HEK293 (cell line): ENCODE results near the gene HEATR5A.

Source experiments
- CTCF ChIA-PET: fragments of 350-600 bp; formaldehyde crosslinking; extraction: SDS; loops from one replicate; lab custom pipeline; 2021; ENCODE audit warnings: antibody characterized with exemption; lab: Yijun Ruan, JAX
- POLR2A ChIA-PET: fragments of 300-600 bp; formaldehyde crosslinking; extraction: SDS; loops from one replicate; lab custom pipeline; 2020; ENCODE audit warnings: antibody characterized with exemption, inconsistent platforms; lab: Yijun Ruan, JAX
- H3K27ac ChIP-seq: fragments of 200-500 bp; sonication (Bioruptor generic); 2 replicates; pipeline ENCODE4 v1.5.1; 2014; ENCODE audit warnings: low read depth, low read length, control low read depth, inconsistent platforms; ENCODE audit errors: extremely low read depth
- H3K36me3 ChIP-seq, 2 experiments: fragments of 200-500 bp in 1 of 2; sonication (Bioruptor generic) in 1 of 2; 1 replicate in 1 of 2; 2 replicates in 1 of 2; pipeline ENCODE4 v1.5.1; 2014 to 2017; ENCODE audit warnings: inconsistent platforms in 2 of 2, low read length in 2 of 2; ENCODE audit not compliant: control insufficient read depth in 2 of 2, insufficient read depth in 1 of 2
- H3K4me1 ChIP-seq: fragments of 200-500 bp; sonication (Bioruptor generic); 2 replicates; pipeline ENCODE4 v1.5.1; 2014; ENCODE audit warnings: mild to moderate bottlenecking, low read length, inconsistent platforms; ENCODE audit not compliant: control insufficient read depth, insufficient read depth
- H3K4me3 ChIP-seq: 2 replicates; pipeline ENCODE4 v1.5.1; 2011; ENCODE audit warnings: low read depth, mild to moderate bottlenecking, control low read depth, low read length, moderate library complexity
- H3K9me3 ChIP-seq: fragments of 200-500 bp; sonication (Bioruptor generic); 2 replicates; pipeline ENCODE4 v1.5.1; 2014; ENCODE audit warnings: low read depth, low read length, inconsistent platforms; ENCODE audit not compliant: control insufficient read depth, insufficient read depth
- KLF7 ChIP-seq: fragments of 450-650 bp; formaldehyde crosslinking; IDR thresholded peaks from 2 replicates; pipeline ENCODE4 v1.5.1; 2016; ENCODE audit warnings: missing biosample characterization, missing genetic modification characterization, borderline replicate concordance
- KLF8 ChIP-seq: fragments of 450-650 bp; formaldehyde crosslinking; IDR thresholded peaks from 2 replicates; pipeline ENCODE4 v1.5.1; 2016; ENCODE audit warnings: missing biosample characterization, missing genetic modification characterization
- KLF9 ChIP-seq: fragments of 450-650 bp; formaldehyde crosslinking; IDR thresholded peaks from 2 replicates; pipeline ENCODE4 v1.5.1; 2016; ENCODE audit warnings: missing biosample characterization, missing genetic modification characterization, low read depth
- MEIS1 ChIP-seq: sonication (generic); formaldehyde crosslinking; IDR thresholded peaks from 2 replicates; pipeline ENCODE4 v1.8.1; 2022; ENCODE audit warnings: missing genetic modification reagents, mild to moderate bottlenecking, borderline replicate concordance
- PATZ1 ChIP-seq: fragments of 450-650 bp; formaldehyde crosslinking; IDR thresholded peaks from 2 replicates; pipeline ENCODE4 v1.5.1; 2016; ENCODE audit warnings: missing biosample characterization, missing genetic modification characterization
- PRDM6 ChIP-seq: fragments of 450-650 bp; formaldehyde crosslinking; IDR thresholded peaks from 2 replicates; pipeline ENCODE4 v1.5.1; 2017; ENCODE audit warnings: missing biosample characterization, missing genetic modification characterization
- TCF7L2 ChIP-seq: IDR thresholded peaks from 2 replicates; pipeline ENCODE4 v1.6.1; 2011; ENCODE audit warnings: low read depth, mild to moderate bottlenecking, inconsistent platforms, low read length, moderate library complexity, borderline replicate concordance
- ZNF146 ChIP-seq: fragments of 450-650 bp; formaldehyde crosslinking; IDR thresholded peaks from 2 replicates; pipeline ENCODE4 v1.5.1; 2016; ENCODE audit warnings: missing biosample characterization, missing genetic modification characterization
- ZNF18 ChIP-seq: fragments of 450-650 bp; formaldehyde crosslinking; IDR thresholded peaks from 2 replicates; pipeline ENCODE4 v1.5.1; 2016; ENCODE audit warnings: missing biosample characterization, missing genetic modification characterization
- ZNF239 ChIP-seq: fragments of 450-650 bp; formaldehyde crosslinking; IDR thresholded peaks from 2 replicates; pipeline ENCODE4 v1.5.1; 2016; ENCODE audit warnings: missing biosample characterization, missing genetic modification characterization
- ZNF404 ChIP-seq: fragments of 450-650 bp; formaldehyde crosslinking; IDR thresholded peaks from 2 replicates; pipeline ENCODE4 v1.5.1; 2017; ENCODE audit warnings: missing biosample characterization, missing genetic modification characterization
- ZNF423 ChIP-seq: fragments of 450-650 bp; formaldehyde crosslinking; IDR thresholded peaks from 2 replicates; pipeline ENCODE4 v1.5.1; 2016; ENCODE audit warnings: missing biosample characterization, missing genetic modification characterization
- ZNF555 ChIP-seq: fragments of 450-650 bp; formaldehyde crosslinking; conservative IDR thresholded peaks from 2 replicates; pipeline ENCODE4 v1.5.1; 2017; ENCODE audit warnings: missing biosample characterization, mild to moderate bottlenecking, missing genetic modification characterization, inconsistent platforms
- ZNF701 ChIP-seq: fragments of 450-650 bp; formaldehyde crosslinking; IDR thresholded peaks from 2 replicates; pipeline ENCODE4 v1.5.1; 2016; ENCODE audit warnings: missing biosample characterization, missing genetic modification characterization
- TF ChIP-seq, protein P1 (sequence below): fragments of 450-650 bp; formaldehyde crosslinking; conservative IDR thresholded peaks from 2 replicates; pipeline ENCODE4 v1.5.1; 2016; ENCODE audit warnings: low read depth, missing biosample characterization, missing genetic modification characterization

HEATR5A gene

DNA sequence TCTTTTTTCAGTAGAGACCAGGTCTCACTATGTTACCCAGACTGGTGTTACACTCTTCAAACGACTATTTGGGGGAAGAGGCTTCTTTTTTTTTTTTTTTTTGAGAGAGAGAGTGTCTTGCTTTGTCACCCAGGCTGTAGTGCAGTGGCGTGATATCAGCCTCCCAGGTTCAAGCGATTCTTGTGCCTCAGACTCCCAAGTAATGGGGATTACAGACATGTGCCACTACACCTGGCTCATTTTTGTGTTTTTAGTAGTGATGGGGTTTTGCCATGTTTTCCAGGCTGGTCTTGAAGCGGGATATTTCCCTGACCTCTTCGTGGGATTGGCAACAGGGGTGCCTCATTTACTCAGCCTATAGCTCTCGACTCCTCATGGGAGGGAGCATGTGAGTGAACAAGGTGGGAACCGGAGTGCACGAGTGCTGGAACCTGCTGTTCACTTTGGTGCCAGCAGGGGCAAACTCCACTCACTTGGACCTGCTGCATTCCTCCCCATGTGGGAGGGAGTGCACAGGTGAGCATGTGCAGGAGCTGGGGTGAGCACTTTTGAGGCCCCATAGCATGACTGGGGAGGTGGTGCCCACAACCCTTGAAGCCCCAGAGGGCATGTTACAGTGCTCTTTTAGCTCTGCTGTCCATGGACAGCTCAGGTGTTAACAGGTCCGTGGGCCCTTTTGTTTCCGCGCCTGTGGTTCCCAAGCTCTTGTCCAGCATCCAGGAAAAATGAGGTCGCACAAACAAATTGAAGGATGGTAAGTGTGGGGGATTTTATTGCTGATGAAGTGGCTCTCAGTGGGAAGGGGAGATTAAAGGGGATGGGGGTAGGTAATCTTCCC, 133.7 kb downstream of the HEATR5A start:
- no peaks in the 10 kb centered on the region for H3K36me3 ChIP-seq
- no peak overlapping the region for H3K27ac ChIP-seq
- POLR2A ChIA-PET = no interaction called here
- CTCF ChIA-PET = interaction anchor here (0.6 to 1.3 kb wide), 4 partner anchors 24 to 648 kb away, joined by 3 to 4 read pairs (median 3); no protein-coding TSS in a partner anchor
- TF ChIP-seq TCF7L2 = no peak
- peak; percentile 48; the same call in 1 of the 2 replicates for TF ChIP-seq ZNF18
- no peaks in the 10 kb centered on the region for H3K4me1 ChIP-seq
- H3K4me3 ChIP-seq = no peak overlapping the region
- H3K9me3 ChIP-seq = no peaks in the 10 kb centered on the region

DNA sequence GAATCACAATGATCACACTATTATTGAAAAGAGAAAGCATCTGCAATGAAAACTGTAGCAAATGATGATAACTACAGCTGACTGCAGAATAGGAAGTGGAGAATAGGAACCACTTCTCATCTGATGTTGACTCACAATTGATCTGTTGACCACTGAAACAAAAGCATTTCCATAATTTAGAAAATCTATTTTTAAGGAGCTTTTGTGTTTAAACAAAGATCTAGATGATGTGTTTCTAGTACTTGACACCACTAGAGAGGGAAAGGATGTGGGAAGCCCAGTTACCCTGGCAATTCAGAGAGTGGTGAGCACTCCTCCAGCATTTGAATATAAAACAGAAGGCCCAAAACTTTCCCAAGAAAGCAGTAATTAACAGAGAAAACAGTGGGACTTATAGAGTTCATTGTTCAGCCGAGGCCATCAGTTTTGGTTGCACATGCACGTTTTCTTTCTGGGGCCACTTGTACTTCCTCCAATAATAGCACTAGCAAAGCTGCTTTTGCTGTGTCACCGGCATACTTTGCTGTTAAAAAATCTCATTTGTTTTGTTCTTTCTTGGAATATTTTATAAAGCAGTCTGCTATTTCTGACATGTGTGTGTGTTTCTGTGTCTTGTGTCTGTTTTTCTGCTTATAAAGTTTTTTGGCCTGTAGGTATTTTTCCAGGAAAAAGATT, 136.6 kb downstream of the HEATR5A start:
- H3K4me1 ChIP-seq = no peaks in the 10 kb centered on the region
- H3K9me3 ChIP-seq = no peaks in the 10 kb centered on the region
- H3K36me3 ChIP-seq = no peaks in the 10 kb centered on the region
- no peak overlapping the region for H3K27ac ChIP-seq
- POLR2A ChIA-PET = no interaction called here
- no peak overlapping the region for H3K4me3 ChIP-seq
- TF ChIP-seq ZNF404 = no peak
- TF ChIP-seq ZNF239 = no peak
- TF ChIP-seq KLF8 = no peak
- no peak for TF ChIP-seq PRDM6 (tag by site-specific recombination)
- TF ChIP-seq ZNF423 (tag by site-specific recombination) = no peak
- TF ChIP-seq PATZ1 (tag by site-specific recombination) = no peak
- TF ChIP-seq MEIS1 (CRISPR knock-in tag) = no peak
- TF ChIP-seq KLF9 = no peak
- TF ChIP-seq KLF7 (tag by site-specific recombination) = no peak
- TF ChIP-seq, protein P1, sequence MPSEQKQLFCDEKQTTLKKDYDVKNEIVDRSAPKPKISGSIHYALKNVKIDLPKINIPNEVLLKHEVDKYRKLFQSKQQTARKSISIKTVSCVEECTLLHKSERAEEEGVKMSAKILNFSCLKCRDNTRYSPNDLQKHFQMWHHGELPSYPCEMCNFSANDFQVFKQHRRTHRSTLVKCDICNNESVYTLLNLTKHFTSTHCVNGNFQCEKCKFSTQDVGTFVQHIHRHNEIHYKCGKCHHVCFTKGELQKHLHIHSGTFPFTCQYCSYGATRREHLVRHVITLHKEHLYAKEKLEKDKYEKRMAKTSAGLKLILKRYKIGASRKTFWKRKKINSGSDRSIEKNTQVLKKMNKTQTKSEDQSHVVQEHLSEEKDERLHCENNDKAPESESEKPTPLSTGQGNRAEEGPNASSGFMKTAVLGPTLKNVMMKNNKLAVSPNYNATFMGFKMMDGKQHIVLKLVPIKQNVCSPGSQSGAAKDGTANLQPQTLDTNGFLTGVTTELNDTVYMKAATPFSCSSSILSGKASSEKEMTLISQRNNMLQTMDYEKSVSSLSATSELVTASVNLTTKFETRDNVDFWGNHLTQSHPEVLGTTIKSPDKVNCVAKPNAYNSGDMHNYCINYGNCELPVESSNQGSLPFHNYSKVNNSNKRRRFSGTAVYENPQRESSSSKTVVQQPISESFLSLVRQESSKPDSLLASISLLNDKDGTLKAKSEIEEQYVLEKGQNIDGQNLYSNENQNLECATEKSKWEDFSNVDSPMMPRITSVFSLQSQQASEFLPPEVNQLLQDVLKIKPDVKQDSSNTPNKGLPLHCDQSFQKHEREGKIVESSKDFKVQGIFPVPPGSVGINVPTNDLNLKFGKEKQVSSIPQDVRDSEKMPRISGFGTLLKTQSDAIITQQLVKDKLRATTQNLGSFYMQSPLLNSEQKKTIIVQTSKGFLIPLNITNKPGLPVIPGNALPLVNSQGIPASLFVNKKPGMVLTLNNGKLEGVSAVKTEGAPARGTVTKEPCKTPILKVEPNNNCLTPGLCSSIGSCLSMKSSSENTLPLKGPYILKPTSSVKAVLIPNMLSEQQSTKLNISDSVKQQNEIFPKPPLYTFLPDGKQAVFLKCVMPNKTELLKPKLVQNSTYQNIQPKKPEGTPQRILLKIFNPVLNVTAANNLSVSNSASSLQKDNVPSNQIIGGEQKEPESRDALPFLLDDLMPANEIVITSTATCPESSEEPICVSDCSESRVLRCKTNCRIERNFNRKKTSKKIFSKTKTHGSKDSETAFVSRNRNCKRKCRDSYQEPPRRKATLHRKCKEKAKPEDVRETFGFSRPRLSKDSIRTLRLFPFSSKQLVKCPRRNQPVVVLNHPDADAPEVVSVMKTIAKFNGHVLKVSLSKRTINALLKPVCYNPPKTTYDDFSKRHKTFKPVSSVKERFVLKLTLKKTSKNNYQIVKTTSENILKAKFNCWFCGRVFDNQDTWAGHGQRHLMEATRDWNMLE = no peak
- no peak for TF ChIP-seq ZNF555
- TF ChIP-seq ZNF146 (tag by site-specific recombination) = no peak
- TF ChIP-seq ZNF701 (tag by site-specific recombination) = no peak
- TF ChIP-seq, all 188 proteins: peak for 0
- CTCF ChIA-PET = interaction anchor here (0.9 kb wide), 1 partner anchor 45 kb away, joined by 3 read pairs; no protein-coding TSS in a partner anchor
